Measurements from ENCODE around the gene GALNT3.

The GALNT3 gene
- total RNA-seq = 6.4 to 32.2 (median 27.7) reads per million in 4 experiments

DNA sequence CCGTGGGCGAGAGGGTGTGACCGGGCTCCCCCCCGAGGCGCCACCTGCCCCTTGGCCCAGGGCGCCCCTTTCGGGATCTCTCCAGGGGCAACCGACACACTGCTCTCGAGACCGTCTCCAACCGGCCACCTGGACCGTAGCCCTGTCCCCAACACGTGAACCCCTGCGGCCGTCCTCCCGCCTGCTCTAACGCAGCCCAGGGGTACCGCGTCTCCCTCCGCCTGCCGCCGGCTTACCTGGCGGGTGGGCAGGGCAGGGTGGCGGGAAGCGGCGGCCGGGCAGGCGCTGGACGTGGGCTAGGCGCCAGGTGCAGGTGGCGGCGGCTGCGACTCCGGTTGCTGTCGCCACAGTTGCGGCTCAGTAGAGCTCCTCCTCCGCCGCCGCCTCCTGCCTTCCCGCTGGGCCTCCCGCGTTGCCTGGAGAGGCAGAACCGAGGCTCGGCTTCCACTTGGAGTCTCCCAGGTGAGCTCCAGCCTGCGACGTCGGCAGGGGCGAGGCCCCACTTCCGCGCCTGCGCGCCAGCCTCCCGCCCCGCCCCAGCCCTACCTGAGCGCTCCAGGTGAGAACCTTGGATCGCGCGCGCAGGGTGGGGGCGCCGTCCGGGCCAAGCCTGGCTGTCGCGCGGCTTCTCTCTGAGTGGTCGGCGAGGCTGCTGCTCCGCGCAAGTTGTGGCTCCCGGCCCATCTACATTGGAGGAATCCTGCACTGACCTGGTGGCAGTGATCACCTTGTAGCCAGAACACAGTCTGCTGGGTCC lies at the start of gene GALNT3:
Gene GALNT3, minus strand, starts transcription at position 469 of the 757 bp plus-strand sequence. CDS start 23,547 bp downstream, outside the sequence.
- no peak for DNase-seq

DNA sequence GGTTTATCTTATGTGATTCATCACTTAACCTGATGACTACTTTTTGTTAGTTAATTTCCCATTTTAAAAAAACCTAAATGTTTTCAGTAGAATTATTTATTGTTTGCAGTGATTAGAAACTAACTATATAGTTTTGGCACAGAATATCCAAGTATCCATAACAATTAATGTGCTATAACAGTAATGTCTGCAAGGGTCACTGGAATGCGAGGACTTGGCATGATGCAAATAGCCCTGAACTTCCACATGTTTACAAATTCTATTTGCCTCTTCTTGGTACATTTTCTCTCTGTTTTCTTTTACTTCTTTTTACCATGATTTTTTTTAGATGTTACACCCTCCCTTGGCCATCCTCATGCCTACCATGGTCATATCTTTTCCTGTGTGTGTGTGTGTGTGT lies 49.3 kb upstream of the GALNT3 start:
- DNase-seq = no peak

DNA sequence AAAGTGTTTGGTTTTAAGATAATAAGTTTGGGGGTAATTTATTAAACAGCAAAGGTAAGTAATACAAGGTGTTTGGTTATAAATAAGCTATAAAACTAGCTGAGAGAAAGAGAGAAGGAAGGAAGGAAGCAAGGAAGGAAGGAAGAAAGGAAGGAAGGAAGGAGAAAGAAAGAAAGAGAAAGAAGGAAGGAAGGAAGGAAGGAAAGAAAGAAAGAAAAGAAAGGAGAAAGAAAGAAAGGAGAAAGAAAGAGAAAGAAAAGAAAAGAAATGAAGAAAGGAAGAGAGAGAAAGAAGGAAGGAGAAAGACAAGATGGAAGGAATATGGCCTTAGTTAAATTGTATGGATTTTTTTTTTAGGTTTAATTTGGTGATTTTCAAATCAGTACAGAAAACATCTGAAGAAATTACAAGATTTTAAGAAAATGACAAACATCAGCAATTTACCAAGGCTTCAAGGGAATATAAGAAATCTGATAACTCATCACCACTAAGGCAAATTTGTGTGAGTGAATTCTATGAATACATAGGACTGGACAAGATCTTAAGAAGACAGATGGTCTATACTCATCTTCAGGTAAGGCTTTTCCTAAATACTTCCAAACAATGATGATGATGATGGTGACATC lies 46.4 kb upstream of the GALNT3 start:
- DNase-seq = no peak

GRCh38 chr2:165839610-165840009 lies 45.6 kb upstream of the GALNT3 start:
- no peak for DNase-seq

GRCh38 chr2:165837122-165837521 lies 43.1 kb upstream of the GALNT3 start:
- DNase-seq = no peak

- DNase-seq = no peak
Measured at GRCh38 chr2:165835363-165835762, 41.3 kb upstream of the GALNT3 start.

DNA sequence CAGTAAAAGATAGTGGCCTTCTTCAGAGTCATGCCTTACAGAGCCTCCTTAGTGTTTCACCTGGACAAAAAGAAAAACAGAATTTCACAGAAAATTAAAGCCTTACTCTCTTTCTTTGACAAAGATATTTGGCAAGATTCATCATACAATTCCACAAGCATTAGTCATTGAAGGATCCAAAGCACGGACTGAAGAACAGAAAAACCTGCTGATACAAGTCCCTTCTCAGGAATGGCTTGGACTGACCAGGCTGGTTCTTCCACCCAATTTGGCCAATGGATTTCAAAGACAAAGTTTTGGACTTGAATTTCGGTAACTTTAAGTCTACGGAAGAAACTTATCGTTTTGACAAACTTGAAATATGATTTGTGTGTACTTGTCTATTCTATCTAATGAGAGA lies 39.1 kb upstream of the GALNT3 start:
- DNase-seq = no peak

- no peak for DNase-seq
Measured at GRCh38 chr2:165827921-165828276, 33.9 kb upstream of the GALNT3 start.

DNA sequence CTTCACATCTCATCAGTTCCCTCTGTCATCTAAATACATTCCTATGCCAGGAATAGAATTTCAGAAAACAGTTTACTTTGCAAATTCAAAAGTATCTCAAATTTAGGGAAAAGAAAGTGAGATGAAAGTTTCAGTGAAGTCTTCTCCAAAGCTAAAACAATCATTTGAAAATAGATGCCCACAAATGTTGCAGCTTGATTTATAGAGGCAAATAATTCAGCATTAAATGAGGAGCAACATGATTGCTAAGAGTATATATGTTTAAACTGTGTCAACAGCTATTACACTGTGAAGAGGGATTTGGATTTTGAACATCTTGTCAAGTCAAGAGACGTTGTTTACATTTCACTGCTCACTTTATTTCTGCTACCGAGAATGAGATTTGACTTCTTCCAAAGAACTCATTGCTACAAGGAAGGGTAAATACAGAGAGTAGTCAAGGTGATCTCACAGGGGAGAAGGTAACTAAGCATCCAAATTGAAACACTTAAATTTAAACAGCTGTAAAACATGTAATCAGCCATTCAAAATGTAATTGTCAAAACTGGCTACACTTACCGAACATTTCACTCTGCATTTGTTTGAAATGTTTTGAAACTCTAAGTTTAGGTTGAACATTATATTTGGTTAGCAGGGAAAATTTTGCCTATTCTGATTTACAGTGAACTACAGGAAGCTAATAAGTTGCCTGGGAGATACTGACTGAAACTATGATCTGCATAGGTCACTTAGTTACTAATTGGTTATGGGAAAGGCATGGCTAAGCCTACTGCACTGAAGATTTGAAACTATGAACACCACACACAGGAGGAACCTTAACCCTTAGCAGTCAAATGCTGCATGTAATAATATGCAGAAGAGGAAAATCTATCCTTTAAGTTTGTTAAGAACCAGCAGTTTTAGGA lies 33.2 kb upstream of the GALNT3 start:
- DNase-seq = no peak

DNA sequence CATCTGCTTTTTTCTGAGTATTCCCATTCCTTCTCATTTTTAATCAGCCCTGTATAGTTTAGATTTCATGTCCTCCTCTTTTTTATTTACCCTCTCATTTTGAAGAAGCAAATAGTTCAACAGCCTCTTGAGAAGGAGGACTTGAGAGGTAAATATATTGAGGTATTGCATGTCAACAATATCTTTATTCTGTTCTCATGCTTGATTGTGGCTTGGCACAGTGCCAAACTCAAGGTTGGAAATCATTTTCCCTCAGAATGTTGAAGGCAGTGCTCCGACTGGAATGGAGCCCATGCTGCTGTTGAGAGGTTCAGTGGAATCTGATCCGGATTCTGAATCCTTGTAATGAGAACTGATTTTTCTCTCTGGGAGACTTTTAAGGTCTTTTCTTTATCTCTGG lies 31.0 kb upstream of the GALNT3 start:
- no peak for DNase-seq

DNA sequence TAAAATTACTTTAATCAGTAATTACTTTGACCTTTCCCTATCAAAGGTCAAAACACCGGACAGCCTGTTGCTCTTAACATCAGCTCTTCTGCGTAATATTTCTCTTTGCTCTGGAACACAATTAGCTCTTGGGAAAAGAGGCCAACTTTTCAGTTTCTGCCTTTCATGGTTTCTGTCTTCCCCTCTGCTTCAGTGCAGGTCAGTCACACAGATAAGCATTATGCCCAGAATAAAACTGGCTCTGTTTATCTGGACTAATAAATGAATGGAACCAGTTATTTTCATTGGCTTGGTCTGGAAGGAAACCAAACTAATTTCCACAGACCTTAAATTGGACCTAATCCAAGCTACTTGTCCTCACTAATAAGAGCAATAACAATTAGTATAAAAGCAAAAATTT lies 26.2 kb upstream of the GALNT3 start:
- no peak for DNase-seq

DNA sequence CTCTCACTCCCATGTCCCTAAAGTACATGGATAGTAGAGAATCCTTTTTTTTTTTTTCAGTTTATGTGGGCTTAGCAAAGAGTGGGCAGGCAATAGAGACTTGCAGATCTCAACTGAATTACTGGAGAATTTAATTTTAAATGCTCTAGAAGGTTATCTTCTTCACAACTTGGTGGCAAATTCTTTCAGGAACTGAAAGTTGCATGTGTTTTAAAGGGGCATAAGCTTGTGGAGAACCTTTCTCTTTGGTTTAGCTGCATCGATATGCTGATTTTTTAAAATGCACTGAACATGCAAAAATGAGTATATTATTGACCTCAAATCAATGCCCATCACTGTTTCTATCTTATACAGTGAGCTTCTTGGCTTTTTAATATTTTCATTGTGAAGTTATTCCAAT lies 24.9 kb upstream of the GALNT3 start:
- DNase-seq = no peak

DNA sequence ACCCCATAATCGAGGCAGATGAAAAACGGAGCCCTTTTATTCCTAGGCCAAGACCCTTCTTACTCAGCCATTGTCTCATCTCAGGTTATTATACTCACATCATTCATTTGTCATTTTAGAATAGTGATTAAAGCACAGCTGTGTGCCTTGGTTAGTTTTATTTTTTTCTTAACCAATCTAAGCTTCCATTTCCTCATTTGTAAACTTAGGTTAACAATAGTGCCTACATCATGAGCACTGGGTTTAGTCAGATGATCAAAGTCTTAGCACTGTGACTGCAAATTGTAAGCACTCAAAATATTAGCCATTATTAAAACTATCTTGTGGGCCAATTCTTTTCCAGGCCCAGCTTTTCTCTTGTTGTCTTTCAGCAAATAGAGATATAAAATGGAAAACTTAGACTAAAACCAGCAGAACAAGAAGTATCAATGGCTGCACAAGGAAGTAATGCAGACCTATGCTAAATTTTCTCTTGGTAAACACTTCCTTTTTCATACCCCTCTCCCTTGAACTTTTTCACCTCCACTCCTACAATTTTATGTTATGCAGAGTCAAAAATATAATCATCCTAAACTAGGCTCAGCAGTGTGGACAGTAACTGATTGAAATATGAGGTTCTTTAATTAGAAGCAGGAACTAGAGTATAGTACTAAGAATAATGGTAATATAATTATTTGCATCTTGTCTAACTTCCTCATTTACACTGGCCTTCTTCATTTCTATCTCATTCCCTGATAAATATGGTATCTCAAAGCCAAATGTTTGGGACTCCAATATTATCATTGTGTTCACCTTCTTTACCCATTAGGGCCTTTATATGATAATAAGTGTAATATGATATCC lies 21.5 kb upstream of the GALNT3 start:
- no peak for DNase-seq

GRCh38 chr2:165814473-165814872 lies 20.4 kb upstream of the GALNT3 start:
- no peak for DNase-seq

DNA sequence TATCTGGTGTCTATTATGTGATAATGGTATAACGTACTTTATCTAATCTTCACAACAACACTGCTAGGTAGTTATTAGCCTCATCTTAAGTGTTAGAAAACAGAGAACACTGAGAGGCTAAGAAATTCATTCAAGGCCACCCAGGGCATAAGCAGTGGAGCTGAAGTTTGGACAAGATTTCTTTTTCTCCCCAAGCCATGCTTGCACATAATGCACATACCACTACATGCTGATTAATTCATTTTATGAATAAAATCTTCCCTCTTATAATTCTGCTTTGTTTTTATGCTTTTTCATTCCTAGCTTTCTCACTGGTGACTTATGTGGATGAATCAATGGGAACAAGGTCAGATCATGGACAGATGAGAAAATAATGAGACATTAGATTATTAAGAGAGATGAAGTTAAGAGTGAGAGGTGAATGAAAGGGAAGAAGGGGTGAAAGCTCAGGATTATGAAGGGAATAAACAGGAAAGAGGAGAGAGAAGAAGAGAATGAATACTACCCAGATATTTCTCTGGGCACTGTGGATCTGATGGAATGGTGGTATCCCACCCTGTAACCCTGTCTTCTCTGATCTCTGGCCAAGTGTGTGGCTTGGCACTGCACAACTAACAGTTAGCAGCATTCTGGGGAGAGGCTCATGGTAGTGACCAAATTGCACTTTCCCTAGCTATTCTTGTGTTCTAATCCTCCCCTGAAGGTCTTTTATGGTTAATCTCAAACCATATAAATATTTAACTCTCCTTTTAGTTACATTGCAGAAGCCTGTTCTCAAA lies 17.7 kb upstream of the GALNT3 start:
- DNase-seq = no peak

GRCh38 chr2:165810418-165810817 lies 16.4 kb upstream of the GALNT3 start:
- no peak for DNase-seq

- DNase-seq = no peak
Measured at GRCh38 chr2:165804719-165805118, 10.7 kb upstream of the GALNT3 start.

GRCh38 chr2:165803123-165803760 lies 9.2 kb upstream of the GALNT3 start:
- DNase-seq = no peak

DNA sequence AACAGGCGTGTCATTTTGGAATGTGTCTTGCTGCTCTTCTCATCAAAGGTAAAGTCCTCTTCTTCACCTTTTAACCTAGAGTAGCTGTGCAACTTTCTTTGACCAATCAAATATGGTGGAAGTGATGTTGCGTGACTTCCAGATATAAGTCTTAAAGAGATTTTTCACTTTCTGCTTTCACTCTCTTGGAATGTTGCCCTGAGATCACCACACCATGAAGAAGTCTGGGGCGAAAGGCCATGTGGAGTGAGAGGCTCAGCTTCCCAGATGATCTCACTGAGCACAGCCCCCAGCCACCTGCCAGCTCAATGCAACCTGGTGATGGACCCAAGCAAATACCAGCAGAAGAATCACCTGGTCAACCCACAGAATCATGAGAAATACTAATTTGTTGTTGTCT lies 7.1 kb upstream of the GALNT3 start:
- no peak for DNase-seq

DNA sequence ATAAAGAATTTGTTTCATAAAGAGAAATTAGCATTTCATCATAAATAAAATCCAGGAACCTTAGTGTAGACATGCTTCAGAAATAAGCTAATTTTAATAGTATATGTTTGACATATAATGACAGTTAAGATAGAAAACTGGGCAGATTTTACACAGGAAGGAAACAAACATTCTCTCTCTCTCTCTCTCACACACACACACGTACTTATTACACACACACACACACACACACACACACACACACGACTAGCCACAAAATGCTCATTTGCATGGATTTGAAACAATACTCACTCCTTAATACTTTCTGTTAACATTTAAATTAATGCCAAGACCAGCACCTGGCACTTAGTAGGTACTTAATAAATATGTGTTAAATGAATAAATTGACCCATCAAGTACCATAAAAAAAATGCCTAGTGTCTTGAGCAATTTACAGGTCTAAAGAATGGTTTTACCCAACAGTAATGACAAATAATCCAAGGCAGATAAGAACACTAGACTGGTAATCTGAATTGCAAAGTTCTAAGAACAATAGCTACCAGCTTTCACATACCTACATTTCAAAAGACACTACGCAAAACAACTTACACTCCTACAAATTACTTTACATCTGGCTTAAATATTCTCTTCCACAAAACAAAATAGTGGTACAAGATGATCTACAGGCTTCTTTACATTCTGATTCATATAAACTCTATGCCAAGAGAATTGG lies 2.9 kb upstream of the GALNT3 start:
- DNase-seq = no peak

- no peak for DNase-seq
Measured at GRCh38 chr2:165796129-165796528, 2.1 kb upstream of the GALNT3 start.
